Endodermal cell (in vitro differentiated cells): ENCODE results near the gene FGF14. TPM values are rescaled to one million over a fixed set of nuclear protein-coding genes. Genes with fewer than 3 reads are reported as not detected.

Experiments
- DNase-seq: peaks from one replicate; pipeline ENCODE4 v3.0.0-alpha.2; 2017
- H3K27ac ChIP-seq: 2 replicates; pipeline ENCODE4 v1.5.1; 2013; ENCODE audit warnings: mild to moderate bottlenecking, low read depth, low read length, moderate library complexity
- H3K27me3 ChIP-seq: 2 replicates; pipeline ENCODE4 v1.6.1; 2013; ENCODE audit warnings: mild to moderate bottlenecking, low read length, moderate library complexity; ENCODE audit not compliant: insufficient read depth, control insufficient read depth, poor library complexity, severe bottlenecking
- H3K36me3 ChIP-seq: 2 replicates; pipeline ENCODE4 v1.7.0; 2013; ENCODE audit warnings: mild to moderate bottlenecking, low read length, moderate library complexity; ENCODE audit not compliant: control insufficient read depth, insufficient read depth
- H3K4me1 ChIP-seq: one replicate; pipeline ENCODE4 v1.7.0; 2013; ENCODE audit warnings: low read length; ENCODE audit not compliant: control insufficient read depth, insufficient read depth
- H3K4me3 ChIP-seq: 2 replicates; pipeline ENCODE4 v1.5.1; 2013; ENCODE audit warnings: mild to moderate bottlenecking, low read length, moderate library complexity
- H3K9ac ChIP-seq: 2 replicates; pipeline ENCODE4 v1.6.1; 2013; ENCODE audit warnings: mild to moderate bottlenecking, low read length, moderate library complexity; ENCODE audit not compliant: poor library complexity, severe bottlenecking; ENCODE audit errors: extremely low read depth
- H3K9me3 ChIP-seq: 2 replicates; pipeline ENCODE4 v1.6.1; 2013; ENCODE audit warnings: mild to moderate bottlenecking, low read length, moderate library complexity; ENCODE audit not compliant: control insufficient read depth
- H3K27ac Mint-ChIP-seq: 2 replicates; pipeline ENCODE4 v1.8.0; 2020; ENCODE audit warnings: mixed read lengths
- H3K27me3 Mint-ChIP-seq: 2 replicates; pipeline ENCODE4 v1.8.0; 2021; ENCODE audit warnings: mild to moderate bottlenecking, mixed read lengths; ENCODE audit not compliant: insufficient read depth
- H3K36me3 Mint-ChIP-seq: 2 replicates; pipeline ENCODE4 v1.8.0; 2020; ENCODE audit warnings: low read depth, mixed read lengths
- H3K4me1 Mint-ChIP-seq: 2 replicates; pipeline ENCODE4 v1.8.0; 2020; ENCODE audit warnings: mixed read lengths
- H3K4me3 Mint-ChIP-seq: 2 replicates; pipeline ENCODE4 v1.8.0; 2020; ENCODE audit warnings: mild to moderate bottlenecking, moderate library complexity, mixed read lengths
- H3K9me3 Mint-ChIP-seq: 2 replicates; pipeline ENCODE4 v1.8.0; 2020; ENCODE audit warnings: mild to moderate bottlenecking, mixed read lengths
- WGBS, 2 experiments: methylation state at CpG; one replicate each; pipeline versions ENCODE4 v1.1.5 to v1.1.7; 2013; ENCODE audit warnings: missing lambda C conversion rate in 2 of 2, mixed read lengths in 1 of 2; ENCODE audit not compliant: insufficient coverage in 1 of 2, insufficient read length in 1 of 2; 5-methylcytosine and 5-hydroxymethylcytosine counted together
- total RNA-seq, 2 donors: library from RNA; stranded (reverse); fragmentation: NEBNext Ultra II Directional in 1 of 2; extraction: Animal tissue kit (Norgen Biotek cat#: 25700) in 1 of 2; gene quantifications; 2 replicates in 1 of 2; 3 replicates in 1 of 2; pipeline ENCODE4 v1.2.1, GENCODE V29; 2021
- TF ChIP-seq, protein P1 (sequence below): fragments of 200-600 bp; sonication (generic); conservative IDR thresholded peaks from 2 replicates; pipeline ENCODE4 v1.5.0; 2021; ENCODE audit warnings: antibody characterized with exemption, mild to moderate bottlenecking

Gene FGF14
- total RNA-seq, 2 donors from 2014 or later, result 0.15 to 0.26 TPM

GRCh38 chr13:101783554-101783953, 618.3 kb downstream of the FGF14 start:
- TF ChIP-seq, protein P1, sequence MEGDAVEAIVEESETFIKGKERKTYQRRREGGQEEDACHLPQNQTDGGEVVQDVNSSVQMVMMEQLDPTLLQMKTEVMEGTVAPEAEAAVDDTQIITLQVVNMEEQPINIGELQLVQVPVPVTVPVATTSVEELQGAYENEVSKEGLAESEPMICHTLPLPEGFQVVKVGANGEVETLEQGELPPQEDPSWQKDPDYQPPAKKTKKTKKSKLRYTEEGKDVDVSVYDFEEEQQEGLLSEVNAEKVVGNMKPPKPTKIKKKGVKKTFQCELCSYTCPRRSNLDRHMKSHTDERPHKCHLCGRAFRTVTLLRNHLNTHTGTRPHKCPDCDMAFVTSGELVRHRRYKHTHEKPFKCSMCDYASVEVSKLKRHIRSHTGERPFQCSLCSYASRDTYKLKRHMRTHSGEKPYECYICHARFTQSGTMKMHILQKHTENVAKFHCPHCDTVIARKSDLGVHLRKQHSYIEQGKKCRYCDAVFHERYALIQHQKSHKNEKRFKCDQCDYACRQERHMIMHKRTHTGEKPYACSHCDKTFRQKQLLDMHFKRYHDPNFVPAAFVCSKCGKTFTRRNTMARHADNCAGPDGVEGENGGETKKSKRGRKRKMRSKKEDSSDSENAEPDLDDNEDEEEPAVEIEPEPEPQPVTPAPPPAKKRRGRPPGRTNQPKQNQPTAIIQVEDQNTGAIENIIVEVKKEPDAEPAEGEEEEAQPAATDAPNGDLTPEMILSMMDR, result no peak
- Histone ChIP-seq H3K9ac (no peak overlapping the region), H3K4me3 (no peak overlapping the region), H3K27me3 (peaks cover 27% of the 10 kb centered on the region), H3K36me3 (no peaks in the 10 kb centered on the region), H3K4me1 (no peaks in the 10 kb centered on the region), H3K9me3 (no peaks in the 10 kb centered on the region), H3K27ac (no peak overlapping the region)
- Mint-ChIP-seq H3K4me3 (no peak overlapping the region), H3K4me1 (no peaks in the 10 kb centered on the region), H3K27me3 (peaks cover 12% of the 10 kb centered on the region), H3K27ac (no peak overlapping the region), H3K9me3 (no peaks in the 10 kb centered on the region), H3K36me3 (no peaks in the 10 kb centered on the region)
- no peak for DNase-seq

DNA sequence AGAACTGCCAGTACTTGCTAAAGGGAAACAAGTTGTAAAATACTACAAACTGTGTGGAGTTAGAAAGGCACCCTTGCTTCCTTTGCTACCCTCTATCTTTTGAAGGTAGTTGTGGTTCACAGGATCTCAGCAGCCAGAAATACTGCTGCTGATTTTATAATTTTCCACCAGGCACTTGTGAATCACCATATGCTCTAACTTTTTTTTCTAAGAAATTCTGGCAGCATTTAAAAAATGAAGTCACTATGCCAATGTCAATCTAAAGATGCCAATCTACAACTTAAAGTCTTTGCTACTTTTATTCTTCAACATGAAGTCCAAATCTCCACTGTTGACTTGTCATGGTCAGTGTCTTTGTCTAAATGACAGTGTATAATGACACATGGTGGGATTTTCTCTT, 621.6 kb downstream of the FGF14 start:
- TF ChIP-seq, protein P1, result no peak
- Mint-ChIP-seq H3K27ac (no peak overlapping the region), H3K4me3 (no peak overlapping the region), H3K4me1 (no peaks in the 10 kb centered on the region), H3K9me3 (no peaks in the 10 kb centered on the region), H3K27me3 (peaks cover 3% of the 10 kb centered on the region), H3K36me3 (no peaks in the 10 kb centered on the region)
- DNase-seq, result no peak
- H3K4me3 ChIP-seq, result no peak overlapping the region
- no peaks in the 10 kb centered on the region for H3K4me1 ChIP-seq
- H3K27me3 ChIP-seq, result peaks cover 5% of the 10 kb centered on the region
- no peak overlapping the region for H3K9ac ChIP-seq
- no peaks in the 10 kb centered on the region for H3K36me3 ChIP-seq
- no peaks in the 10 kb centered on the region for H3K9me3 ChIP-seq
- H3K27ac ChIP-seq, result no peak overlapping the region

DNA sequence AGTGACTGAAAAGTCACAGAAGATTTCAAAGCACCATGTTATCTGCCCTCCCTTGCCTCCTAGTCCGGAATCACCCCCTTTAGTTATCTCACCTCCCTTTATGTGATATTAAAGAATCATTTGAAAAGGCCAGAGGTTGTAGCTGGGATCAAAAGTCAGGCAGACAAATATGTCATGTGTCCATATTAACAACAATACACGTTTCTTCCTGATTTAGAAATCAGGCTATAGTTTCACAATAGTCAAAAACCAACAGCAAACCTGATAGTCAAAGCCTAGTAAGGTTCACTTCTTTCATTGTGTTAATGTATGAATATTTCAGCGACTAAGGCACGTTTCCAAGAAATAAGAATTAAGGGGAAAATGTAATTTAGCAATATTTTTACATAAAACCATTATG, 622.7 kb downstream of the FGF14 start:
- Histone ChIP-seq H3K9ac (no peak overlapping the region), H3K36me3 (no peaks in the 10 kb centered on the region), H3K27ac (no peak overlapping the region), H3K4me1 (no peaks in the 10 kb centered on the region), H3K4me3 (no peak overlapping the region), H3K9me3 (no peaks in the 10 kb centered on the region), H3K27me3 (peaks cover 5% of the 10 kb centered on the region)
- Mint-ChIP-seq H3K9me3 (no peaks in the 10 kb centered on the region), H3K27me3 (peaks cover 3% of the 10 kb centered on the region), H3K36me3 (no peaks in the 10 kb centered on the region), H3K4me3 (no peak overlapping the region), H3K27ac (no peak overlapping the region), H3K4me1 (no peaks in the 10 kb centered on the region)
- no peak for DNase-seq
- TF ChIP-seq, protein P1, result no peak
- WGBS, 2 experiments, result 80% methylated on average over 4 of the region's 4 CpGs; no CpG with 5 or more reads in 1 of the 2 experiments
